HG03159 (cell line): ENCODE data around the gene SLC37A4.
A peak's percentile ranks its signal among the peaks of the same experiment; 100 is the strongest.
"Not testable (repeated sequence)": the region's sequence is repeated elsewhere in the genome, so short reads cannot be mapped to it uniquely, and the experiment has no call there.

ENCODE experiments used
- ATAC-seq: cut with Tn5 transposase; IDR thresholded peaks from one replicate; pipeline ENCODE4 v1.9.1; 2021; ENCODE audit warnings: mild to moderate bottlenecking, moderate library complexity; ENCODE audit not compliant: unreplicated experiment

The SLC37A4 gene

GRCh38 chr11:119018074-119018938 is 12.4 kb downstream of the SLC37A4 start, which contains the start of the genes RPS25 and TRAPPC4:
Gene RPS25, minus strand, starts transcription at chr11:119018343. Its CDS starts 59 bp downstream, at chr11:119018284.
Gene TRAPPC4, plus strand, starts transcription at chr11:119018766. Its CDS starts 30 bp downstream, at chr11:119018796.
- ATAC-seq, result peak; percentile 90

GRCh38 chr11:119017377-119017776 is 13.3 kb downstream of the SLC37A4 start:
- not testable (repeated sequence) for ATAC-seq

- no peak for ATAC-seq
Measured at GRCh38 chr11:119016216-119017009, 14.3 kb downstream of the SLC37A4 start.

GRCh38 chr11:119015054-119015611 is 15.5 kb downstream of the SLC37A4 start:
- no peak for ATAC-seq

DNA sequence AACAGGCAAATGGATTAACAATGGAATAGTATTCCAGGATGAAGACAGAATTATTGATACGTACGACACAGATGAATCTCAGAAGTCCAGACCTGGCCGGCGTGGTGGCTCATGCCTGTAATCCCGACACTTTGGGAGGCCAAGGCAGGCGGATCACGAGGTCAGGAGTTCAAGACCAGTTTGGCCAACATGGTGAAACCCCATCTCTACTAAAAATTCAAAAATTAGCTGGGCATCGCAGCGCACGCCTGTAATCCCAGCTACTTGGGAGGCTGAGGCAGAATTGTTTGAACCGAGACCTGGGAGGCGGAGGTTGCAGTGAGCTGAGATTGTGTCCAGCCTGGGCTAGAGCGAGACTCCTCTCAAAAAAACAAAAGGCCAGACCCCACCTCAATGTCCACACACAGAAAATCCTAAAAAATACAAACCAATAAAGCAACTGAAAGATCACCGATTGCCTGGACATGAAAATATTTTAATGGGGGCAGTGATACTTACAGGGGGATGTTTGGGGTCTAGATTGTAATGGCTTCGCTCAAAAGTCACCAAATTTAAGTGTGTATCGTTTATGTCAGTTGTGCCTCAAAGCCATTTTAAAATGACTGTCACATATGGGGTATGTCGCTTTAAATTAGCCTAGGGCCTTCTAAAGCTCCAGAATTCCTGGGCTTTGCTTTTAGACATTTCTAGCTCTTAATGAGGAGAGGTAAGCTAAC is 16.3 kb downstream of the SLC37A4 start:
- no peak for ATAC-seq

DNA sequence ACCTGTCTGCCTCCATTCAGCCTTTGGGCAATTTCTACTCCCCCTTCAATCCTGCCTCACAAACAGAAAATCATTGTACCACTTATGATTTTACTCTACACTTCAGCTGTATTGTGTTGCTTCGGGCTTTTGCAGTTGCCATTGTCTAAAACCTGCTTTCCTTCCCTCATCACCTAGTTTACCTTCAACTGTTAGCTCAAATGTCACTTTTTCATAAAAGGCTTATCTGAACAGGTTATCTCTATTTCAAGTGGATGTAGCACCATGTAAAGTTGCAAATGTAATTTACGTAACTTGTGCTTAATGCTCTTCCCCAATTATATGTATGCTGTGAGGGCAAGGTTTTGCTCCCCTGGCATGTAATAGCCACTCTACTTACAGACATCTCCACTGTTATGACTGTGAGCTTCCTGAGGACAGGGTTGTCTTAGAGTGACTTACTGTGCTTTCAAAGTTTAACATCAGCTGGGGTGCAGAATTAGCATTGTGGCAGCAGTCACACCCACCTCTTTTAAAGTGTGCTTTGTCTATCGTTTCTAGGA is 18.0 kb downstream of the SLC37A4 start:
- no peak for ATAC-seq

- ATAC-seq, result no peak
Measured at GRCh38 chr11:119011476-119012053, 19.1 kb downstream of the SLC37A4 start.

- ATAC-seq, result no peak
Measured at GRCh38 chr11:119006656-119007055, 24.0 kb downstream of the SLC37A4 start.

DNA sequence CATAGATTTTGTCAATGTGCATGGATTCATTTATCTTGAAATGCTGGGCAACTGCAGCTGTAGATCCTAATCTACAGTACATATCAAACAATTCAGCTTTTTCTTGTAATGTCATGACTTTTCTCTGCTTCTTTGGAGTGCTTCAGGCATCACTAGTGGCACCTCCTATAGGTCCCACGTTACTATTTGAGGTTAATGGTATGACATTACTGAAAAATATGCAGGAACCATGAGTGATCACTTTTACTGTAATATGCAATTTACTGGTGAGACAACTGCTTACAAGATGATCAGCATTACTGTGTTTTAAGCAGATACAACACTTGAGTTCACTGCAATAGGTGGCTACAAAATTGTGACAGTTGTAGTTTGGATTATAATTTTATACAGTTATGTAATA is 29.8 kb downstream of the SLC37A4 start:
- ATAC-seq, result no peak

GRCh38 chr11:118998822-118999221 is 31.9 kb downstream of the SLC37A4 start:
- no peak for ATAC-seq

GRCh38 chr11:118998388-118998717 is 32.3 kb downstream of the SLC37A4 start:
- peak; percentile 29 for ATAC-seq

- peak; percentile 88 for ATAC-seq
Measured at GRCh38 chr11:118997627-118998387, 32.9 kb downstream of the SLC37A4 start, which contains the start of gene CENATAC. Gene CENATAC, plus strand, starts transcription at chr11:118998138. Its CDS starts 60 bp downstream, at chr11:118998198.

DNA sequence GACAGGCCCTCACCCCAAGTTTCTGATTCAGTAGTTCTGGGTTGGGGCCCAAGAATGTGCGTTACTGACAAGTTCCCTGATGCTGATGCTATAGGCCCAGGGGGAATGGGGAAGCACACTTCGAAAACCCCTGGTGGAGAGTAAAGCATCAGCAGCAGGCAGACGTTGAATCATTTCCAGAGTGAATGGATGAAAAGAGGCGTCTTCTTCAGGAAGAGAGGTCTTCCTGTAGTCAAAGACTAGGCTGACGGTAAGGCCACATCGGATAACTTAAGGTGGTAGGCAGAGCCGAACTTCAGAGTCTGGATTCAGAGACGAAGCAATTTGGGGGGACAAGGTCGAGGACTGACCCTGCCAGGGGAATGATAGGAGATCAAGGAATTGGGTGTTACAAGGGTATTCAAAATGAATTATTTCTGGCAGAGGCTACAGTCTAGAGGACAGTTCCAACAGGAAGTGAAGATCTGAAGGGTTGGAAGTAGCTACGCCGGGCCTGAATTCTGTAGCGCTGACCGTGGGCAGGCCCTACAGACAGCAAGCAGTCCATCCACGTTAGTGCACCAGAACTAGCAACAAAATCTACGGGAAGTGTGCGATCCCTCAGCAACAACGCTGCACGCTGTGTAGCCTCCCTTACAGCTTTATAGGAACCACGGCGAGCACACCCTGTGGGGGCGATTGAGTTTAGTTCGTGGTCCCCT is 33.6 kb downstream of the SLC37A4 start:
- ATAC-seq, result no peak

- ATAC-seq, result not testable (repeated sequence)
Measured at GRCh38 chr11:118991486-118992038, 39.1 kb downstream of the SLC37A4 start.

DNA sequence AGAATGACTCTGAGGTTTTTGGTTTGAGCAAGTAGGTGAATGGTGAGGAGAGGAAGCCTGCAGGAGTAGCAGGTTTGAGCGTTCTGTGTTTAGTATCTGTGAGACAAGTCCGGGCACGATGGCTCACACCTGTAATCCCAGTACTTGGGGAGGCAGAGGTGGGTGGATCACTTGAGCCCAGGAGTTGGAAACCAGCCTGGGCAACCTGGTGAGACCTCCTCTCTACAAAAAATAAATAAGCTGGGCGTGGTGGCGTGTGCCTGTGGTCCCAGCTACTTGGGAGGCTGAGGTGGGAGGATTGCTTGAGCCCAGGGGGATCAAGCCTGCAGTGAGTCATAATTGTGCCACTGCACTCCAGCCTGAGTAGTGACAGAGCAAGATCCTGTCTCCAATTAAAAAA is 42.4 kb downstream of the SLC37A4 start:
- no peak for ATAC-seq

DNA sequence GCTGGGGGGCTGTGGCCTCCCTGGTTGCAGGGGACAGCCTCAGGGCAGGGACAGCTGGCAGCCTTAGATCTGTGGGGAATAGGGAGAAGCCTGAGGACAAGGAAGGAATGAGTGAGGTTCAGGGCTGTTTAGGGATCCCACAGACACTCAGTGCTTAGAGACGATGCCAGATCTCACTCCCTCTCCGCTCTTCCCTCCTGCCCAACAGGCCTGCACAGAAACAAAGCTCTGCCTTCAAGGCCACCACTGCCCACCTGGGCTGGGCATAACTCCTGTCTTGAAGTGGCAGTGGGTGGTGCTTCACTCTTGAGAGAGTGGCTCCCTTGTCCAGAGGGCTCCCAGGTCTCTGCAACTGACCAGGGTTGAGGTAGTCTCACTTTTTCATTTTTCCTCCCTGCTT is 45.9 kb downstream of the SLC37A4 start:
- no peak for ATAC-seq

GRCh38 chr11:118984337-118984736 is 46.3 kb downstream of the SLC37A4 start:
- ATAC-seq, result not testable (repeated sequence)

- ATAC-seq, result no peak
Measured at GRCh38 chr11:118980191-118980881, 50.3 kb downstream of the SLC37A4 start.
